ES-I3 (cell line): ENCODE data around the gene CACNB4.
"Not testable (repeated sequence)": the region's sequence is repeated elsewhere in the genome, so short reads cannot be mapped to it uniquely, and the experiment has no call there.

Source experiments
- H3K36me3 ChIP-seq: 2 replicates; pipeline ENCODE4 v1.6.1; 2013; ENCODE audit warnings: mild to moderate bottlenecking, low read length, control low read depth, moderate library complexity; ENCODE audit not compliant: insufficient read depth
- H3K4me1 ChIP-seq: 2 replicates; pipeline ENCODE4 v1.6.1; 2013; ENCODE audit warnings: mild to moderate bottlenecking, control low read depth, low read length; ENCODE audit not compliant: insufficient read depth
- H3K9ac ChIP-seq: 2 replicates; pipeline ENCODE4 v1.6.1; 2013; ENCODE audit warnings: low read depth, mild to moderate bottlenecking, low read length, moderate library complexity
- H3K9me3 ChIP-seq: 2 replicates; pipeline ENCODE4 v1.6.1; 2013; ENCODE audit warnings: mild to moderate bottlenecking, low read length, moderate library complexity; ENCODE audit not compliant: control insufficient read depth, insufficient read depth

The CACNB4 gene

GRCh38 chr2:151952691-151953456 is 146.0 kb downstream of the CACNB4 start:
- H3K36me3 ChIP-seq = no peaks in the 10 kb centered on the region; the same call in 1 of the 2 replicates
- H3K9me3 ChIP-seq = no peaks in the 10 kb centered on the region
- H3K4me1 ChIP-seq = peaks cover 3% of the 10 kb centered on the region; the same call in 1 of the 2 replicates
- H3K9ac ChIP-seq = no peak overlapping the region

GRCh38 chr2:151947813-151948165 is 151.1 kb downstream of the CACNB4 start:
- Histone ChIP-seq H3K4me1 (peaks cover 9% of the 10 kb centered on the region; the same call in 1 of the 2 replicates), H3K36me3 (no peaks in the 10 kb centered on the region; the same call in 1 of the 2 replicates), H3K9me3 (no peaks in the 10 kb centered on the region)

GRCh38 chr2:151946899-151947812 is 151.7 kb downstream of the CACNB4 start:
- Histone ChIP-seq H3K4me1 (peaks cover 9% of the 10 kb centered on the region; the same call in 1 of the 2 replicates), H3K9ac (peak overlapping the region; percentile 22; the same call in 1 of the 2 replicates), H3K36me3 (no peaks in the 10 kb centered on the region), H3K9me3 (no peaks in the 10 kb centered on the region)

More at GRCh38 chr2:151947813-151948165, 151.1 kb downstream of the CACNB4 start:
- peak overlapping the region; percentile 22; the same call in 1 of the 2 replicates for H3K9ac ChIP-seq

- H3K36me3 ChIP-seq = no peaks in the 10 kb centered on the region
- no peaks in the 10 kb centered on the region for H3K9me3 ChIP-seq
- no peak overlapping the region for H3K9ac ChIP-seq
- H3K4me1 ChIP-seq = peaks cover 9% of the 10 kb centered on the region; the same call in 1 of the 2 replicates
Measured at GRCh38 chr2:151946250-151946884, 152.5 kb downstream of the CACNB4 start.

GRCh38 chr2:151945602-151946001 is 153.2 kb downstream of the CACNB4 start:
- Histone ChIP-seq H3K9ac (no peak overlapping the region), H3K9me3 (no peaks in the 10 kb centered on the region), H3K36me3 (no peaks in the 10 kb centered on the region), H3K4me1 (peaks cover 9% of the 10 kb centered on the region; the same call in 1 of the 2 replicates)

GRCh38 chr2:151945186-151945585 is 153.7 kb downstream of the CACNB4 start:
- no peak overlapping the region for H3K9ac ChIP-seq
- no peaks in the 10 kb centered on the region for H3K9me3 ChIP-seq
- no peaks in the 10 kb centered on the region for H3K36me3 ChIP-seq
- H3K4me1 ChIP-seq = peaks cover 9% of the 10 kb centered on the region; the same call in 1 of the 2 replicates

- Histone ChIP-seq H3K4me1 (peaks cover 9% of the 10 kb centered on the region; the same call in 1 of the 2 replicates), H3K36me3 (no peaks in the 10 kb centered on the region), H3K9ac (no peak overlapping the region), H3K9me3 (no peaks in the 10 kb centered on the region)
Measured at GRCh38 chr2:151943461-151943860, 155.4 kb downstream of the CACNB4 start.

- not testable (repeated sequence) for H3K9me3 ChIP-seq, H3K4me1 ChIP-seq, H3K36me3 ChIP-seq, H3K9ac ChIP-seq
Measured at GRCh38 chr2:151942540-151943205, 156.2 kb downstream of the CACNB4 start.

GRCh38 chr2:151937966-151938365 is 160.9 kb downstream of the CACNB4 start:
- H3K9ac ChIP-seq = no peak overlapping the region
- H3K4me1 ChIP-seq = no peaks in the 10 kb centered on the region; the same call in 1 of the 2 replicates
- no peaks in the 10 kb centered on the region for H3K36me3 ChIP-seq
- H3K9me3 ChIP-seq = no peaks in the 10 kb centered on the region

GRCh38 chr2:151936626-151937025 is 162.2 kb downstream of the CACNB4 start:
- Histone ChIP-seq H3K9ac (no peak overlapping the region), H3K36me3 (no peaks in the 10 kb centered on the region), H3K4me1 (no peaks in the 10 kb centered on the region; the same call in 1 of the 2 replicates), H3K9me3 (no peaks in the 10 kb centered on the region)

- Histone ChIP-seq H3K36me3 (no peaks in the 10 kb centered on the region), H3K4me1 (peaks cover 8% of the 10 kb centered on the region), H3K9ac (no peak overlapping the region), H3K9me3 (no peaks in the 10 kb centered on the region)
Measured at GRCh38 chr2:151933266-151933804, 165.5 kb downstream of the CACNB4 start.

- H3K9ac ChIP-seq = no peak overlapping the region
- no peaks in the 10 kb centered on the region for H3K9me3 ChIP-seq
- peaks cover 15% of the 10 kb centered on the region for H3K4me1 ChIP-seq
- no peaks in the 10 kb centered on the region for H3K36me3 ChIP-seq
Measured at GRCh38 chr2:151931756-151932155, 167.1 kb downstream of the CACNB4 start.

- Histone ChIP-seq H3K9me3 (no peaks in the 10 kb centered on the region), H3K9ac (no peak overlapping the region), H3K4me1 (peaks cover 15% of the 10 kb centered on the region), H3K36me3 (no peaks in the 10 kb centered on the region)
Measured at GRCh38 chr2:151931030-151931611, 167.7 kb downstream of the CACNB4 start.
